GM12878 (cell line): ENCODE data around the gene MXD4. TPM values are rescaled to one million over a fixed set of nuclear protein-coding genes. Genes with fewer than 3 reads are reported as not detected.

Experiments used
- ATAC-seq: fragments of 200-7000 bp; cut with Tn5 transposase; 3 replicates; pipeline ENCODE4 v1.9.1; 2020; ENCODE audit warnings: mild to moderate bottlenecking, moderate library complexity
- BruUV-seq: library from RNA; stranded (reverse); fragments of 400-500 nt; replicated peaks from 2 replicates; lab custom pipeline; 2021; lab: Mats Ljungman, UMichigan
- CTCF ChIA-PET: fragments of 300-600 bp; sonication (Branson Sonifier 250); formaldehyde crosslinking; extraction: SDS; loops from one replicate; lab custom pipeline; 2021; ENCODE audit warnings: inconsistent platforms; lab: Yijun Ruan, JAX
- POLR2A ChIA-PET: fragments of 350-600 bp; formaldehyde crosslinking; extraction: SDS; loops from one replicate; lab custom pipeline; 2021; ENCODE audit warnings: inconsistent platforms; lab: Charles Lee
- RAD21 ChIA-PET: fragments of 300-600 bp; sonication (Branson Sonifier 250); formaldehyde crosslinking; loops from one replicate; lab custom pipeline; 2023; ENCODE audit warnings: antibody characterized with exemption; ENCODE audit not compliant: unreplicated experiment; lab: Charles Lee
- SMC1A ChIA-PET: fragments of 300-600 bp; sonication (Branson Sonifier 250); formaldehyde crosslinking; loops from one replicate; lab custom pipeline; 2023; ENCODE audit not compliant: unreplicated experiment, uncharacterized antibody; lab: Charles Lee
- DNase-seq: peaks from one replicate; pipeline ENCODE4 v3.0.0-alpha.2; 2011; ENCODE audit warnings: low read depth, low spot score
- FAIRE-seq: peaks from 3 replicates; lab custom pipeline; 2011; peaks lifted over from hg19 to GRCh38; lab: Jason Lieb, UNC
- H2AFZ ChIP-seq: 2 replicates; pipeline ENCODE4 v1.6.0; 2011; ENCODE audit warnings: low read depth, low read length, control low read depth; ENCODE audit not compliant: control insufficient read depth
- H3K27ac ChIP-seq: 2 replicates; pipeline ENCODE4 v1.5.1; 2011; ENCODE audit warnings: control low read depth; ENCODE audit not compliant: control insufficient read depth, insufficient read depth
- H3K27me3 ChIP-seq, 2 experiments: replicated peaks in 1 of 2; 2 replicates each; pipeline versions ENCODE4 v1.6.0 to v1.6.1; 2011; ENCODE audit warnings: low read length in 1 of 2; ENCODE audit not compliant: control insufficient read depth in 2 of 2, insufficient read depth in 2 of 2
- H3K36me3 ChIP-seq, 2 experiments: 2 replicates each; pipeline ENCODE4 v1.5.1; 2011; ENCODE audit warnings: low read length in 1 of 2; ENCODE audit not compliant: control insufficient read depth in 2 of 2, insufficient read depth in 2 of 2
- H3K4me1 ChIP-seq: 2 replicates; pipeline ENCODE4 v1.6.1; 2011; ENCODE audit warnings: mild to moderate bottlenecking, low read length, moderate library complexity, mixed read lengths; ENCODE audit not compliant: control insufficient read depth, insufficient read depth
- H3K4me2 ChIP-seq: 2 replicates; pipeline ENCODE4 v1.6.0; 2011; ENCODE audit warnings: control low read depth; ENCODE audit not compliant: control insufficient read depth, insufficient read depth
- H3K4me3 ChIP-seq: fragments of 200-600 bp; sonication (generic); 2 replicates; pipeline ENCODE4 v1.5.1; 2016
- H3K79me2 ChIP-seq: 2 replicates; pipeline ENCODE4 v1.6.0; 2011; ENCODE audit warnings: low read length; ENCODE audit not compliant: control insufficient read depth, insufficient read depth
- H3K9ac ChIP-seq: 2 replicates; pipeline ENCODE4 v1.8.0; 2011; ENCODE audit warnings: low read length, control low read depth, mixed read lengths; ENCODE audit not compliant: control insufficient read depth, insufficient read depth
- H3K9me3 ChIP-seq: replicated peaks from 3 replicates; pipeline ENCODE4 v1.5.1; 2011; ENCODE audit warnings: mild to moderate bottlenecking, low read length; ENCODE audit not compliant: control insufficient read depth, insufficient read depth
- H4K20me1 ChIP-seq: 2 replicates; pipeline ENCODE4 v1.6.0; 2011; ENCODE audit not compliant: control insufficient read depth, insufficient read depth
- CBX3 ChIP-seq: fragments of 200-600 bp; sonication (generic); IDR thresholded peaks from 2 replicates; pipeline ENCODE4 v1.6.1; 2016; ENCODE audit warnings: low read depth, borderline replicate concordance
- CREM ChIP-seq: IDR thresholded peaks from 2 replicates; pipeline ENCODE4 v1.6.1; 2014; ENCODE audit warnings: antibody characterized with exemption, low read depth
- E4F1 ChIP-seq: fragments of 450-650 bp; IDR thresholded peaks from 2 replicates; pipeline ENCODE4 v1.6.1; 2018; ENCODE audit warnings: borderline replicate concordance, mild to moderate bottlenecking; ENCODE audit not compliant: partially characterized antibody
- ESRRA ChIP-seq: IDR thresholded peaks from 2 replicates; pipeline ENCODE4 v1.6.1; 2012; ENCODE audit warnings: mild to moderate bottlenecking, low read length, improper control_type of control experiment
- GATAD2B ChIP-seq: fragments of 450-650 bp; conservative IDR thresholded peaks from 2 replicates; pipeline ENCODE4 v1.6.1; 2017; ENCODE audit warnings: low read depth, mild to moderate bottlenecking, moderate library complexity
- JUND ChIP-seq: IDR thresholded peaks from 2 replicates; pipeline ENCODE4 v1.6.1; 2012; ENCODE audit warnings: low read depth, mild to moderate bottlenecking, low read length, improper control_type of control experiment, moderate library complexity
- MEF2A ChIP-seq: IDR thresholded peaks from 2 replicates; pipeline ENCODE4 v1.6.1; 2011; ENCODE audit warnings: low read depth, mild to moderate bottlenecking, low read length, moderate library complexity; ENCODE audit not compliant: insufficient read depth
- MTA2 ChIP-seq: fragments of 450-650 bp; IDR thresholded peaks from 2 replicates; pipeline ENCODE4 v1.6.1; 2016; ENCODE audit warnings: low read depth, mild to moderate bottlenecking, moderate library complexity
- NFXL1 ChIP-seq: fragments of 450-650 bp; IDR thresholded peaks from 2 replicates; pipeline ENCODE4 v1.6.1; 2017; ENCODE audit warnings: antibody characterized with exemption, mild to moderate bottlenecking, borderline replicate concordance
- PBX3 ChIP-seq: IDR thresholded peaks from 2 replicates; pipeline ENCODE4 v1.6.1; 2011; ENCODE audit warnings: mild to moderate bottlenecking, low read depth, low read length, moderate library complexity; ENCODE audit not compliant: insufficient replicate concordance
- SP1 ChIP-seq: IDR thresholded peaks from one replicate; pipeline ENCODE4 v1.6.1; 2011; ENCODE audit warnings: low read depth, low read length
- SREBF1 ChIP-seq: IDR thresholded peaks from 2 replicates; pipeline ENCODE4 v1.6.1; 2012; ENCODE audit warnings: mild to moderate bottlenecking, low read length
- STAT3 ChIP-seq: IDR thresholded peaks from 2 replicates; pipeline ENCODE4 v1.6.1; 2011; ENCODE audit warnings: low read depth, low read length, improper control_type of control experiment
- SUPT20H ChIP-seq: IDR thresholded peaks from 2 replicates; pipeline ENCODE4 v1.6.1; 2011; ENCODE audit warnings: low read depth, mild to moderate bottlenecking, low read length, moderate library complexity, borderline replicate concordance; ENCODE audit not compliant: control insufficient read depth
- TCF3 ChIP-seq: IDR thresholded peaks from 2 replicates; pipeline ENCODE4 v1.6.1; 2012; ENCODE audit warnings: low read depth, mild to moderate bottlenecking, low read length, borderline replicate concordance; ENCODE audit not compliant: insufficient read depth
- TCF7 ChIP-seq: IDR thresholded peaks from 2 replicates; pipeline ENCODE4 v1.6.1; 2014; ENCODE audit warnings: antibody characterized with exemption, borderline replicate concordance
- YY1 ChIP-seq: IDR thresholded peaks from 2 replicates; pipeline ENCODE4 v1.6.1; 2011; ENCODE audit warnings: low read depth, mild to moderate bottlenecking, low read length
- ZNF622 ChIP-seq: fragments of 450-650 bp; IDR thresholded peaks from 2 replicates; pipeline ENCODE4 v1.6.1; 2017; ENCODE audit warnings: mild to moderate bottlenecking, inconsistent platforms
- WGBS: methylation state at CpG from one replicate; pipeline ENCODE4 v1.1.6; 2016; ENCODE audit warnings: low lambda C conversion rate; ENCODE audit not compliant: insufficient replicate concordance, insufficient coverage; ENCODE audit errors: missing lambda C conversion rate; 5-methylcytosine and 5-hydroxymethylcytosine counted together
- in situ Hi-C: fragments of 300-500 bp; cut with MboI; formaldehyde crosslinking; loops from 9 replicates; pipeline ENCODE4 v1.14.3; 2018; ENCODE audit warnings: mixed read lengths
- intact Hi-C: fragments of 100-400 bp; cut with micrococcal nuclease; formaldehyde crosslinking; loops from one replicate; pipeline ENCODE4 v1.14.2; 2022; ENCODE audit not compliant: unreplicated experiment
- polyA plus RNA-seq, 11 experiments: library from polyadenylated mRNA; depleted of rRNA in 4 of 11; unstranded in 6 of 11; stranded (reverse) in 5 of 11; fragments of >200 nt; fragmentation: Nextera tagmentation in 4 of 11; fragmentation: Illumina TruSeq in 1 of 11; extraction: Ambion mirVana in 4 of 11; extraction: Trizol in 1 of 11; gene quantifications; 1 replicate in 1 of 11; 2 replicates in 10 of 11; pipeline versions ENCODE4 v1.2.1 to v1.2.3, GENCODE V29; 2011 to 2016; ENCODE audit warnings: inconsistent platforms in 2 of 11, missing spikeins in 2 of 11, low read depth in 1 of 11
- total RNA-seq, 4 experiments: library from RNA; depleted of rRNA in 3 of 4; stranded (reverse); fragments of >200 nt in 3 of 4; fragmentation: Illumina TruSeq in 1 of 4; extraction: Trizol in 1 of 4; gene quantifications; 2 replicates each; pipeline versions ENCODE4 v1.2.1 to v1.2.3, GENCODE V29; 2013 to 2021
- TF ChIP-seq, protein P1 (sequence below): IDR thresholded peaks from 2 replicates; pipeline ENCODE4 v1.6.1; 2011; ENCODE audit warnings: borderline replicate concordance, low read depth, mild to moderate bottlenecking, moderate library complexity, low read length; ENCODE audit not compliant: insufficient read depth, poor library complexity, severe bottlenecking

MXD4 gene
- total and polyA plus RNA-seq, 10 of the 15 experiments (the other 5 are each of a cell fraction or from before 2014, with no cell fraction given), result 0.21 to 25.6 (median 5.2) TPM

- no peak for TF ChIP-seq JUND
Observed at GRCh38 chr4:2266821-2267220, 4.9 kb upstream of the MXD4 start (continued).

DNA sequence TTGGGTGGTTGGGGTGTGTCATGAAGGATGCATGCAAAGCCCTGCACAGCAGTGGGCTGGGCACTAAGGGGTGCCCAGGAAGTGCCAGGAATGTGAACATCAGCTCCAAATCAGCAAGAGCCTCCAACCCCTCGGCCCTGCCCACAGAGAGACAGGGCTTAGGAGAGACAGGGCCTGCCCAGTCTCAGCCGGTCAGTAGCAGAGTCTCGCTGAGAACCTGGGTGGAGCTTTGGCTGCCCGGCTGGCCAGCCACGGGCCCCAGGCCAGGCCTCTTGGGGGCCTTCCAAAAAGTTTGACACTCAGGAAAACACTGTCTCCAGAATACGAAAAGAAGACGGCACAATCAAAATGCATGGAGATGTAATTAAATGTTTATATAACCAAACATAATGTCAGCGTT lies 4.3 kb upstream of the MXD4 start:
- peaks cover under 1% of the 10 kb centered on the region; the same call in 1 of the 2 replicates for H3K79me2 ChIP-seq
- DNase-seq (no peak), FAIRE-seq (no peak), ATAC-seq (no peak)
- no peak overlapping the region for H3K27ac ChIP-seq
- H3K9me3 ChIP-seq, result no peaks in the 10 kb centered on the region
- no peaks in the 10 kb centered on the region for H4K20me1 ChIP-seq
- no peaks in the 10 kb centered on the region; the same call in 1 of the 2 replicates for H3K4me1 ChIP-seq
- no peaks in the 10 kb centered on the region for H3K27me3 ChIP-seq
- no peak overlapping the region for H3K4me3 ChIP-seq
- 55% methylated on average over 8 of the region's 8 CpGs for WGBS
- no peak overlapping the region for H3K9ac ChIP-seq
- SMC1A ChIA-PET, result no interaction called here
- BruUV-seq, result no TSS peak
- POLR2A ChIA-PET, result no interaction called here
- RAD21 ChIA-PET, result no interaction called here
- CTCF ChIA-PET, result interaction anchor here (0.6 to 0.7 kb wide), 2 partner anchors 173 to 200 kb away, joined by 3 read pairs; no protein-coding TSS in a partner anchor
- in situ Hi-C loops, result no loop called here
- no peaks in the 10 kb centered on the region for H3K36me3 ChIP-seq
- no peak for TF ChIP-seq NFXL1
- no peak for TF ChIP-seq STAT3
- TF ChIP-seq SUPT20H, result no peak
- no peak for TF ChIP-seq SREBF1
- TF ChIP-seq TCF3, result no peak
- TF ChIP-seq PBX3, result no peak
- TF ChIP-seq YY1, result no peak
- TF ChIP-seq, protein P1, sequence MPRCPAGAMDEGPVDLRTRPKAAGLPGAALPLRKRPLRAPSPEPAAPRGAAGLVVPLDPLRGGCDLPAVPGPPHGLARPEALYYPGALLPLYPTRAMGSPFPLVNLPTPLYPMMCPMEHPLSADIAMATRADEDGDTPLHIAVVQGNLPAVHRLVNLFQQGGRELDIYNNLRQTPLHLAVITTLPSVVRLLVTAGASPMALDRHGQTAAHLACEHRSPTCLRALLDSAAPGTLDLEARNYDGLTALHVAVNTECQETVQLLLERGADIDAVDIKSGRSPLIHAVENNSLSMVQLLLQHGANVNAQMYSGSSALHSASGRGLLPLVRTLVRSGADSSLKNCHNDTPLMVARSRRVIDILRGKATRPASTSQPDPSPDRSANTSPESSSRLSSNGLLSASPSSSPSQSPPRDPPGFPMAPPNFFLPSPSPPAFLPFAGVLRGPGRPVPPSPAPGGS, result no peak
- TF ChIP-seq CREM, result no peak
- no peak for TF ChIP-seq E4F1
- TF ChIP-seq TCF7, result no peak
- no peak for TF ChIP-seq MEF2A
- no peak for TF ChIP-seq SP1
- no peak for TF ChIP-seq ESRRA
- no peak for TF ChIP-seq CBX3
- TF ChIP-seq GATAD2B, result no peak
- no peak for TF ChIP-seq MTA2
- no peak for TF ChIP-seq ZNF622
- no peak overlapping the region for H2AFZ ChIP-seq
- intact Hi-C loops, result loop anchor here (10.0 kb wide), 1 partner anchor 809 kb away; the partner anchor contains the start of genes HTT and HTT-AS
- H3K4me2 ChIP-seq, result no peak overlapping the region
